HG03457 (cell line): ENCODE results near the gene ZNF587.
A peak's percentile ranks its signal among the peaks of the same experiment; 100 is the strongest.
"Not testable (repeated sequence)": the region's sequence is repeated elsewhere in the genome, so short reads cannot be mapped to it uniquely, and the experiment has no call there.

ENCODE experiments used
- ATAC-seq: cut with Tn5 transposase; IDR thresholded peaks from one replicate; pipeline ENCODE4 v1.9.1; 2021; ENCODE audit warnings: moderate number of reproducible peaks; ENCODE audit not compliant: unreplicated experiment

Gene ZNF587

GRCh38 chr19:57821501-57821900 lies 28.2 kb upstream of the ZNF587 start:
- not testable (repeated sequence) for ATAC-seq

GRCh38 chr19:57823155-57823554 lies 26.5 kb upstream of the ZNF587 start:
- not testable (repeated sequence) for ATAC-seq

- not testable (repeated sequence) for ATAC-seq
Observed at GRCh38 chr19:57823608-57824007, 26.1 kb upstream of the ZNF587 start.

DNA sequence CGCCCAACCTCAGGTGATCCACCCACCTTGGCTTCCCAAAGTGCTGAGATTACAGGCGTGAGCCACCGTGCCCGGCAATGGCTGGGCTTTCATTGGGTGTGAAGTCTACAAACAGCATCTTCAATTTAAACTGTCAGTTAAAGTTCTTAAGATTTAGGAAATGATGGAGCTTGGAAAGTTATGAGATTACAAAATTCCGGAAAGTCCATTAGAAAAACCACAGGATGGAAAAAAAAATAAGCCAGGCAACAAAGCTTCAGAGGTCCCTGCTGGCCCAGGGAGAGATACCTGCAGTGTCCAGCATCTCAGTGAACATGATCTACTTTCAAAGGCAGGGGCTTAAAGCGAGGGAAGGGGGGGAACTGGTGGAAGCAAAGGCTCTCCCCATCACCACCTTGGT lies 24.1 kb upstream of the ZNF587 start:
- ATAC-seq, result no peak

DNA sequence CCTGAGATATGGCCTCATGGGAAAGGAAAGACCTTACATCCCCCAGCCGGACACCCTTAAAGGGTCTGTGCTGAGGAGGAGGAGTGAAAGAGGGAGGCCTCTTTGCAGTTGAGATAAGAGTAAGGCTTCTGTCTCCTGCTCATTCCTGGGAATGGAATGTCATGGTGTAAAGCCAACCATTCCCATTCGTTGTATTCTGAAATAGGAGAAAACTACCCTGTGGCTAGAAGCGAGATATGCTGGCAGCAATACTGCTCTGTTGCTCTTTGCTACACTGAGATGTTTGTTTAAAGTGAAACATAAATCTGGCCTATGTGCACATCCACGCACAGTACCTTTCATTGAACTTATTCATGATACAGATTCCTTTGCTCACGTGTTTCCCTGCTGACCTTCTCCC lies 20.3 kb upstream of the ZNF587 start:
- ATAC-seq, result no peak

GRCh38 chr19:57830071-57830602 lies 19.5 kb upstream of the ZNF587 start, which contains the start of gene ZNF587B:
ZNF587B (plus strand) TSS chr19:57830299; CDS start chr19:57830529, 230 bp downstream.
- ATAC-seq, result no peak

GRCh38 chr19:57836991-57837390 lies 12.7 kb upstream of the ZNF587 start:
- ATAC-seq, result not testable (repeated sequence)

GRCh38 chr19:57838622-57839191 lies 11.0 kb upstream of the ZNF587 start:
- not testable (repeated sequence) for ATAC-seq

GRCh38 chr19:57841122-57841763 lies 8.4 kb upstream of the ZNF587 start:
- ATAC-seq, result no peak

DNA sequence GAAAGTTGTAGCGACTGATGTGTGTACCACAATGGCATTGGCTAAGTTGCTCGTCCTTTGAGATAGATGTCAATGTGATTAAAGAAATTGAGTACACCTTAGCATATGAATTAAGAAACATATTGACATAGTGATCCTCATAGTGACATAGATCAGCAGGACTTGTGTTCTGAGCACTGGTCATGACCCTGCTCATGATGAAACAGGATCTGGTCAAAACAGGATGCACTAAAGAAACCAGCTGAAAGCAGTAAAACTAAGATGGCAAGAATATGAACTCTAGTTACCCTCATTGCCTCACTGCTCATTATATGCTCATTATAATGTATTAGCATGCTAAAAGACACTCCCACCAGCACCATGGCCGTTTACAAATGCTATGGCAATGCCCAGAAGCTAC lies 2.5 kb upstream of the ZNF587 start:
- ATAC-seq, result not testable (repeated sequence)

- ATAC-seq, result peak; percentile 23
Observed at GRCh38 chr19:57849162-57849665, 445 bp upstream of the ZNF587 start.

DNA sequence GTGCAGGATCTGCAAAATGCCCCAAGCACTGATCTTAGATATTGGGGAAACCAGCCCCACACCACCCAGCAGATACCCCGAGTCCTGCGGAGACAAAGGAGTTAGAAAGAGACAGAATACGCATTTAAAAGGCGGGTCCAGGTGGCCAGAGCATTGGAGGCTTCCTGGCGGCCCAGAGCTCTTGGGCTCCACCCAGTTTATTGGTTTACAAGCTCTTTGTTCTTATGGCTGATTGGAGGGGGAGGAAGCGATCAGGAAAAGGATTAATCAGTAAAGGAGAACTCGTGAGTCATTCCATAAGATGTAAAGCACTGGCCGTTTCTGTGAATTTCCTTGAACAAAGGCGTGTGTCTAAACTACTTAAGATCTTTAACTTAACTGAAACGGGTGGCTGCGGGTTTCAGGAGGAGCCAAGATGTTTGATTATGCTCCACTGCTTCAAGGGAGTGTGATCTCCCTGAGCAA lies 926 bp downstream of the ZNF587 start:
- ATAC-seq, result no peak

DNA sequence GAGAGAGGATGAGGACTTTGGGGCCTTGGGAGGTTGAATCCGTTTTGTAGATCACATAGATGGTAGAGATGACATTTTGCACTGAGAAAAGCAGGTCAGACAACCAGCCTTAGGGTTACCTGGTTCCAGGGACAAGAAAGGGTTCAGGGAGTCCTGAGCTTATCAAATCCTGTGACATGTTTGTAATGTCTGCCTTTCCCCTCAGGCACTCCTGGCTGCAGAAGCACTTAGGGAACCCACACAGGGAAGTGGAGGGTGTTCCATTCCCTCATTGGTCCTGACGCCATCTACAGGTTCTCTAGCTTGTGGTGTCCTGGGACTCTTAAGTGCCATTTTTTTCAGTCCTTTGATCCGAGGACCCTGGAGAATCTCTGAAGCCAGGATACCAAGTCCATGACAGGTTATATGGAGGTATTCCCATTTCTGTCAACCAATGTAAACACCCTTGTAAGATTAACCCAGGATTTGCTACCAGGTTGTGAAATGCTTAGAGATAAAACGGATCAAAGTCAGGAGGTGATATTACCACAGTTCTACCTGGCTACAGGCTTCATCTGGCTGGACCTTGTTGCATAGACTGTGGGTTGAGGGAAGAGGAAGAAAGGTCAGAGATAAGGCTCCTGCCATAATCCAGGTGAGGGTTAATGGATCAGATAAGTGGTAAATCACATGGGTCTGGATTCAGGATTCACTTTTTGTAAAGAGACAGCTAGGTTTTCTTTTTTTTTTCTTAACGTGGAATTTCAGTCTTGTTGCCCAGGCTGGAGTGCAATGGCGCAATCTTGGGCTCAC lies 2.3 kb downstream of the ZNF587 start:
- not testable (repeated sequence) for ATAC-seq

DNA sequence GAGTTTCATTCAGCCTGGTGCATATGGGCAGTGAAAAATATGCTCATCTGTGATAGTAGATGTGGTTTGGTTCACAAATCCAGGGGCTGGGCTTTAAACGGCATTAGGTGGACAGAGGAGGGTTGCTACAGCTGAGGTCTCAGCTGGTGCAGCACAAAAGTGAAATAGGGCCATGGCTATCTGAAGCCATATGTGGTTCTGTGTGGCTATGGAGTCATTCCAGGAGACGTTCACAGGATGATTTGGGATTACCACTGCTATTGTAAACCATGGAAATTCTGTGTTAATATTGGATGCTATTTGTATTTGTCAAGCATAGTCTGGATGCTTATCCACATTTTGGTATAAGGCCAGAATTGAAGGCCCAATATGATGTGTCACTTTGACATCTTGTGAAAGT lies 4.5 kb downstream of the ZNF587 start:
- not testable (repeated sequence) for ATAC-seq

GRCh38 chr19:57862351-57862750 lies 12.7 kb downstream of the ZNF587 start:
- ATAC-seq, result not testable (repeated sequence)

- no peak for ATAC-seq
Observed at GRCh38 chr19:57867868-57868492, 18.3 kb downstream of the ZNF587 start.

DNA sequence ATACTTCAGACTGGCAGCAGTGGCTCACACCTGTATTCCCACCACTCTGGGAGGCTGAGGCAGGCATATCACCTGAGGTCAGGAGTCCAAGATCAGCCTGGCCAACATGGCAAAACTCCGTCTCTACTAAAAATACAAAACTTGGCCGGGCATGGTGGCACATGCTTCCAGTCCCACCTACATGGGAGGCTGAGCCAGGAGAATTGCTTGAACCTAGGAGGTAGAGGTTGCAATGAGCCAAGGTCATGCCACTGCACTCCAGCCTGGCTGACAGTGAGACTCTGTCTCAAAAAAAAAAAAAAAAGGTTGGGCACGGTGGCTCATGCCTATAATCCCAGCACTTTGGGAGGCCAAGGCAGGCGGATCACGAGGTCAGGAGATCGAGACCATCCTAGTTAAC lies 20.0 kb downstream of the ZNF587 start:
- ATAC-seq, result not testable (repeated sequence)

- ATAC-seq, result no peak
Observed at GRCh38 chr19:57870225-57870624, 20.6 kb downstream of the ZNF587 start.

GRCh38 chr19:57872450-57872849 lies 22.8 kb downstream of the ZNF587 start:
- ATAC-seq, result no peak

- ATAC-seq, result not testable (repeated sequence)
Observed at GRCh38 chr19:57873883-57874799, 24.5 kb downstream of the ZNF587 start.
